ENCODE results near the gene SVIL. TPM values are rescaled to one million over a fixed set of nuclear protein-coding genes. Genes with fewer than 3 reads are reported as not detected.

Gene SVIL
- total and polyA plus RNA-seq, 2 of the 13 experiments (the other 11 are each of a cell fraction or from before 2014, with no cell fraction given) = 3.9 to 12.1 TPM

DNA sequence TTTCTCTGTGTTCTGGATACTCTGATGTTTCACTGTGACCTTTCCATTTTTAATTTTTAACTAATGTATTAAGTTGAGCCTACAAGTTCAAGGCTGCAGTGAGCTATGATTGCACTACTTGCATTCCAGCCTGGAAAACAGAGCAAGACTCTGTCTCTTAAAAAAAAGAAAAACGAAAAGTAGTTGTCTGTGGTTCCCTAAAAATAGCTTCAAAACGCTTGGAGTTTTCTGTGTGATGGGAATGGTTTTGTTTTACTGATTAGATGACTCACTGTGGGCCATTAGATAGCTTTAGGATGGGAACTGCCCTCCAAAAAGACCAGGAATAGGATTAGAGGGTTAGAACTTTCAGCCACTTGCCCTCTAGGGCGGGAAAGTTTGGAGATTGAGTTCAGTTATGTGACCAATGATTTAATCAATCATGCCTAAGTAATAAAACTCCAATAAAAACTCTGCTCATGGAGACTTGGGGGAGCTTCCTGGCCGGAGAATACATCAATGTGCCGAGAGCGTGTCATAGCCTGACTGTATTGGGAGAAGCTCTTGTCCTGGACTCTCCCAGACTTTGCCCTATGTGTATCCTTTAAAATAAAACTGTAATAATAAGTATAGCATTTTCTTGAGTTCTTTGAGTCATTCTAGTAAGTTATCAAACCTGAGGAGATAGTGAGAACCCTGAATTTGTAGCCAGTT is 198.8 kb downstream of the SVIL start (continued):
- TF ChIP-seq, protein P1, sequence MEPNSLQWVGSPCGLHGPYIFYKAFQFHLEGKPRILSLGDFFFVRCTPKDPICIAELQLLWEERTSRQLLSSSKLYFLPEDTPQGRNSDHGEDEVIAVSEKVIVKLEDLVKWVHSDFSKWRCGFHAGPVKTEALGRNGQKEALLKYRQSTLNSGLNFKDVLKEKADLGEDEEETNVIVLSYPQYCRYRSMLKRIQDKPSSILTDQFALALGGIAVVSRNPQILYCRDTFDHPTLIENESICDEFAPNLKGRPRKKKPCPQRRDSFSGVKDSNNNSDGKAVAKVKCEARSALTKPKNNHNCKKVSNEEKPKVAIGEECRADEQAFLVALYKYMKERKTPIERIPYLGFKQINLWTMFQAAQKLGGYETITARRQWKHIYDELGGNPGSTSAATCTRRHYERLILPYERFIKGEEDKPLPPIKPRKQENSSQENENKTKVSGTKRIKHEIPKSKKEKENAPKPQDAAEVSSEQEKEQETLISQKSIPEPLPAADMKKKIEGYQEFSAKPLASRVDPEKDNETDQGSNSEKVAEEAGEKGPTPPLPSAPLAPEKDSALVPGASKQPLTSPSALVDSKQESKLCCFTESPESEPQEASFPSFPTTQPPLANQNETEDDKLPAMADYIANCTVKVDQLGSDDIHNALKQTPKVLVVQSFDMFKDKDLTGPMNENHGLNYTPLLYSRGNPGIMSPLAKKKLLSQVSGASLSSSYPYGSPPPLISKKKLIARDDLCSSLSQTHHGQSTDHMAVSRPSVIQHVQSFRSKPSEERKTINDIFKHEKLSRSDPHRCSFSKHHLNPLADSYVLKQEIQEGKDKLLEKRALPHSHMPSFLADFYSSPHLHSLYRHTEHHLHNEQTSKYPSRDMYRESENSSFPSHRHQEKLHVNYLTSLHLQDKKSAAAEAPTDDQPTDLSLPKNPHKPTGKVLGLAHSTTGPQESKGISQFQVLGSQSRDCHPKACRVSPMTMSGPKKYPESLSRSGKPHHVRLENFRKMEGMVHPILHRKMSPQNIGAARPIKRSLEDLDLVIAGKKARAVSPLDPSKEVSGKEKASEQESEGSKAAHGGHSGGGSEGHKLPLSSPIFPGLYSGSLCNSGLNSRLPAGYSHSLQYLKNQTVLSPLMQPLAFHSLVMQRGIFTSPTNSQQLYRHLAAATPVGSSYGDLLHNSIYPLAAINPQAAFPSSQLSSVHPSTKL (CRISPR knock-in tag; IDR thresholded peaks at IDR 0.05) = peak; percentile 79
- TF ChIP-seq HNF4A (CRISPR knock-in tag; IDR thresholded peaks at IDR 0.05) (peak; percentile 12; the same call in 1 of the 2 replicates), RARA (CRISPR knock-in tag; IDR thresholded peaks at IDR 0.05) (peak; percentile 78), SOX6 (IDR thresholded peaks at IDR 0.05) (no peak), SOX6 (CRISPR knock-in tag; IDR thresholded peaks at IDR 0.05) (peak; percentile 60; the same call in 1 of the 2 replicates), CEBPG (CRISPR knock-in tag; IDR thresholded peaks at IDR 0.05) (peak; percentile 48), ZNF496 (CRISPR knock-in tag; IDR thresholded peaks at IDR 0.05; ENCODE audit: insufficient replicate concordance) (no peak)

DNA sequence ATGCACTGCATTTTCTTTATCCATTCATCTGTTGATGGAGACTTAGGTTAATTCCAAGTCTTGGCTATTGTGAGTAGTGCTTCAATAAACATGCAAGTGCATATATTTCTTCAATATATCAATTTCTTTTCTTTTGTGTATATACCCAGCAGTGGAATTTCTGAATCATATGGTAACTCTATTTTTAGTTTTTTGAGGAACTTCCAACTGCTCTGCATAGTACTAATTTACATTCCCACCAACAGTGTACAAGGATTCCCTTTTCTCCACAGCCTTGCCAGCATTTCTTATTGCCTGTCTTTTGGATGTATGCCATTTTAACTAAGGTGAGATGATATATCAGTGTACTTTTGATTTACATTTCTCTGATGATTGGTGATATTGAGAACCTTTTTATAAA is 200.7 kb downstream of the SVIL start:
- Histone ChIP-seq H3K27me3 (ENCODE audit: control insufficient read depth in 1 of 2, insufficient read depth in 2 of 2, low read length in 2 of 2) (no peaks in the 10 kb centered on the region; a peak in 1 of 5 replicates), H3K79me2 (ENCODE audit: insufficient read depth, low read length) (peaks cover 41% of the 10 kb centered on the region), H2AFZ (ENCODE audit: low read length) (no peak overlapping the region), H3K4me3 (replicated peaks in 1 of 3; ENCODE audit: insufficient read depth in 1 of 3, low read depth in 2 of 3, low read length in 3 of 3) (no peak overlapping the region), H3K9ac (ENCODE audit: insufficient read depth, low read depth, low read length) (no peak overlapping the region), H4K20me1 (ENCODE audit: insufficient read depth, low read length) (no peaks in the 10 kb centered on the region), H3K4me1 (ENCODE audit: insufficient read depth, low read length) (peaks cover 36% of the 10 kb centered on the region), H3K36me3 (replicated peaks in 1 of 2; ENCODE audit: control insufficient read depth in 1 of 2, insufficient read depth in 2 of 2, low read length in 2 of 2) (no peaks in the 10 kb centered on the region), H3K27ac (ENCODE audit: extremely low read length, insufficient read depth, low read length) (no peak overlapping the region), H3K9me3 (ENCODE audit: low read length) (no peaks in the 10 kb centered on the region), H3K4me2 (ENCODE audit: low read depth, low read length) (no peak overlapping the region)
- CTCF ChIA-PET (ENCODE audit: low intra/inter-chr PET ratio, low total read pairs) = no interaction called here
- ATAC-seq (no peak), FAIRE-seq (no peak), DNase-seq (ENCODE audit: low spot score) (no peak)
- intact Hi-C loops (cut with micrococcal nuclease; ENCODE audit: unreplicated experiment) (no loop called here), in situ Hi-C loops (cut with HindIII; ENCODE audit: extremely low pct_ligation_motif_present, low pct_unique_long_range_greater_than_20kb) (no loop called here)
- TF ChIP-seq, protein P2, sequence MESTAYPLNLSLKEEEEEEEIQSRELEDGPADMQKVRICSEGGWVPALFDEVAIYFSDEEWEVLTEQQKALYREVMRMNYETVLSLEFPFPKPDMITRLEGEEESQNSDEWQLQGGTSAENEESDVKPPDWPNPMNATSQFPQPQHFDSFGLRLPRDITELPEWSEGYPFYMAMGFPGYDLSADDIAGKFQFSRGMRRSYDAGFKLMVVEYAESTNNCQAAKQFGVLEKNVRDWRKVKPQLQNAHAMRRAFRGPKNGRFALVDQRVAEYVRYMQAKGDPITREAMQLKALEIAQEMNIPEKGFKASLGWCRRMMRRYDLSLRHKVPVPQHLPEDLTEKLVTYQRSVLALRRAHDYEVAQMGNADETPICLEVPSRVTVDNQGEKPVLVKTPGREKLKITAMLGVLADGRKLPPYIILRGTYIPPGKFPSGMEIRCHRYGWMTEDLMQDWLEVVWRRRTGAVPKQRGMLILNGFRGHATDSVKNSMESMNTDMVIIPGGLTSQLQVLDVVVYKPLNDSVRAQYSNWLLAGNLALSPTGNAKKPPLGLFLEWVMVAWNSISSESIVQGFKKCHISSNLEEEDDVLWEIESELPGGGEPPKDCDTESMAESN (CRISPR knock-in tag; conservative IDR thresholded peaks at IDR 0.05) = no peak
- TF ChIP-seq ZNF205 (CRISPR knock-in tag; IDR thresholded peaks at IDR 0.05) (no peak), CENPT (CRISPR knock-in tag; IDR thresholded peaks at IDR 0.05; ENCODE audit: low read depth) (no peak), HMG20A (CRISPR knock-in tag; IDR thresholded peaks at IDR 0.05; ENCODE audit: borderline replicate concordance) (no peak), ZC3H13 (CRISPR knock-in tag; IDR thresholded peaks at IDR 0.05) (no peak), RCOR2 (CRISPR knock-in tag; IDR thresholded peaks at IDR 0.05) (no peak)
- POLR2A ChIA-PET = interaction anchor here (0.8 kb wide), 1 partner anchor 24 kb away, joined by 3 read pairs; no protein-coding TSS in a partner anchor
- BruUV-seq (replicated peaks) = no TSS peak
